Body of pancreas (tissue), 4 donors: Measurements from ENCODE around the gene CAMK1D. TPM values are rescaled to one million over a fixed set of nuclear protein-coding genes. Genes with fewer than 3 reads are reported as not detected.

Source experiments
- ATAC-seq: fragments of 150-250 bp; one replicate; pipeline ENCODE4 v1.9.1; 2016
- DNase-seq, 4 donors: peaks; one replicate each; pipeline ENCODE4 v3.0.0-alpha.2; 2019
- H3K27ac ChIP-seq, 4 donors: fragments of 200-600 bp; sonication (generic); 1 replicate in 3 of 4; 2 replicates in 1 of 4; pipeline versions ENCODE4 v1.5.1 to v1.6.1; 2016 to 2019; ENCODE audit warnings: mild to moderate bottlenecking in 1 of 4, mixed read lengths in 1 of 4, moderate library complexity in 1 of 4
- H3K27me3 ChIP-seq, 2 donors: fragments of 200-600 bp; sonication (generic); one replicate each; pipeline ENCODE4 v1.6.0; 2016; ENCODE audit warnings: mild to moderate bottlenecking in 1 of 2
- H3K36me3 ChIP-seq, 2 donors: fragments of 200-600 bp; sonication (generic); replicated peaks in 1 of 2; 2 replicates each; pipeline ENCODE4 v1.5.1; 2016; ENCODE audit warnings: low read depth in 2 of 2; ENCODE audit not compliant: insufficient read depth in 1 of 2
- H3K4me1 ChIP-seq: fragments of 200-600 bp; sonication (generic); one replicate; pipeline ENCODE4 v1.6.0; 2016
- H3K4me3 ChIP-seq, 2 donors: fragments of 200-600 bp; sonication (generic); 1 replicate in 1 of 2; 2 replicates in 1 of 2; pipeline ENCODE4 v1.5.1; 2016 to 2019
- H3K9me3 ChIP-seq, 3 donors: fragments of 200-600 bp; sonication (generic); 1 replicate in 2 of 3; 2 replicates in 1 of 3; pipeline ENCODE4 v1.5.1; 2016
- CTCF ChIP-seq, 7 experiments: fragments of 450-650 bp in 4 of 7; fragments of 200-600 bp in 3 of 7; sonication (generic) in 3 of 7; IDR thresholded peaks; one replicate each; pipeline ENCODE4 v1.5.1; 2016 to 2019; ENCODE audit warnings: antibody characterized with exemption in 7 of 7
- POLR2A ChIP-seq, 3 donors: fragments of 450-650 bp; IDR thresholded peaks; one replicate each; pipeline ENCODE4 v1.6.1; 2016; ENCODE audit warnings: antibody characterized with exemption in 3 of 3, mild to moderate bottlenecking in 2 of 3
- WGBS, 2 donors: methylation state at CpG; one replicate each; pipeline ENCODE4 v1.1.5; 2017; 5-methylcytosine and 5-hydroxymethylcytosine counted together
- intact Hi-C: fragments of 100-400 bp; cut with DNase I; formaldehyde crosslinking; loops from one replicate; pipeline ENCODE4 v1.15.1; 2023
- total RNA-seq, 2 donors: library from RNA; depleted of rRNA; stranded (reverse); fragments of >200 nt; gene quantifications; one replicate each; pipeline ENCODE4 v1.1.0, GENCODE V29; 2016

Gene CAMK1D
- total RNA-seq, 2 donors from 2014 or later: 12.5 to 14.2 TPM

DNA sequence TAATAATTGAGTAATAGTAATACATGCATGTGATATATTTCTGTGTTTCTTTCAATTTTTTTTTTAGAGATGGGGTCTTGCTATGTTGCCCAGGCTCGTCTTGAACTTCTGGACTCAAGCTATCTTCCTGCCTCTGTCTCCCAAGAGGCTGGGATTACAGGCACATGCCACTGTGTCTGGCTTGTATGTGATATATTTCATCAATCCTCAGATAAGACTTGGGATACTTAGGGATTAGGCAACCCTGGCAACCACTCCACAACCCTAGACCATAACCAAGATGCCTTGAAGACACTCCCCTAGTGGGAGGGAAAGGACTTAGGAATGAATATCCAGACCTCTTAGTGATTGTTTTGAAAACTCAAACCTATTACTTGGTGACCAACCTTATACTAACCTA is 497.4 kb downstream of the CAMK1D start:
- intact Hi-C loops: no loop called here
- Histone ChIP-seq H3K27ac (no peak overlapping the region), H3K9me3 (no peaks in the 10 kb centered on the region), H3K4me3 (no peak overlapping the region), H3K27me3 (no peaks in the 10 kb centered on the region), H3K4me1 (peaks cover 8% of the 10 kb centered on the region), H3K36me3 (no peaks in the 10 kb centered on the region)
- WGBS, 2 donors: 35 to 77% methylated on average over 1 of the region's 1 CpG
- ATAC-seq (no peak), DNase-seq (no peak)
- TF ChIP-seq CTCF (IDR thresholded peaks at IDR 0.05): no peak
- no peak for TF ChIP-seq POLR2A (IDR thresholded peaks at IDR 0.05)

DNA sequence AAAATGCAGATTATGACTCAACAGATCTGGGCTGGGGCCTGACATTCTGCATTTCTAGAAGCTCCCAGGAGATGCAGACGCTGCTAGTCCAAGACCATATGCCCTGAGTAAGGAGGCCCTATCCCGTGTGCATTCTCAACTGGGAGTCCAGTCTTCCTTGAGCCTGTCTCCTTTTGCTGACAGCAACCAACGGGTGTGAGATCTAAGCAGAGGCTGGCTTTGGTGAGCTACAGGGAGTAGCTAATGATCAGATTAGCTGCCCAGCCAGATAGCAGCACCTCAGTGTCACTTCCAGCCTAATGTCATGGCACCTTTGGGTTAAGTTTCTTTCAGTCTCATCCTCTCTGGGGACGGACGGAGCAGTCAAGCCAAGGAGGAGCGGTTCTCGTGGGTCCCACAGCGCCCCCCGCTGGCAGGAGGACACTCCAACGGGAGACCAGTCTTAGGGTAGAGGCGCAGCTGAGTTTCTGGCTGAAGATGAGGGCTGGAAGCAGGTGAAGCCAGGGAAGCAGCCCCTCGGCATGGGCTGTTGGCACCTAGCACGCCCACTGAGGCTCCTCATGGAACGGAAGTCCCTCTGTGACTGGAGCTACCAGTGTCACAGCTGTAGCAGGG is 498.1 kb downstream of the CAMK1D start:
- DNase-seq: peak in 3 of 4 donors; percentile 10 to 27 (median 19)
- peaks cover 8% of the 10 kb centered on the region for H3K4me1 ChIP-seq
- no peaks in the 10 kb centered on the region for H3K27me3 ChIP-seq
- TF ChIP-seq POLR2A (IDR thresholded peaks at IDR 0.05) (no peak), CTCF (IDR thresholded peaks at IDR 0.05) (peak in 3 of 7 experiments; percentile 6 to 17 (median 15))
- 60 to 69% methylated on average over 3 to 14 of the region's 14 CpGs for WGBS, 2 donors
- H3K27ac ChIP-seq: no peak overlapping the region
- no peak overlapping the region for H3K4me3 ChIP-seq
- ATAC-seq: no peak
- intact Hi-C loops: no loop called here
- H3K36me3 ChIP-seq: no peaks in the 10 kb centered on the region
- no peaks in the 10 kb centered on the region for H3K9me3 ChIP-seq

DNA sequence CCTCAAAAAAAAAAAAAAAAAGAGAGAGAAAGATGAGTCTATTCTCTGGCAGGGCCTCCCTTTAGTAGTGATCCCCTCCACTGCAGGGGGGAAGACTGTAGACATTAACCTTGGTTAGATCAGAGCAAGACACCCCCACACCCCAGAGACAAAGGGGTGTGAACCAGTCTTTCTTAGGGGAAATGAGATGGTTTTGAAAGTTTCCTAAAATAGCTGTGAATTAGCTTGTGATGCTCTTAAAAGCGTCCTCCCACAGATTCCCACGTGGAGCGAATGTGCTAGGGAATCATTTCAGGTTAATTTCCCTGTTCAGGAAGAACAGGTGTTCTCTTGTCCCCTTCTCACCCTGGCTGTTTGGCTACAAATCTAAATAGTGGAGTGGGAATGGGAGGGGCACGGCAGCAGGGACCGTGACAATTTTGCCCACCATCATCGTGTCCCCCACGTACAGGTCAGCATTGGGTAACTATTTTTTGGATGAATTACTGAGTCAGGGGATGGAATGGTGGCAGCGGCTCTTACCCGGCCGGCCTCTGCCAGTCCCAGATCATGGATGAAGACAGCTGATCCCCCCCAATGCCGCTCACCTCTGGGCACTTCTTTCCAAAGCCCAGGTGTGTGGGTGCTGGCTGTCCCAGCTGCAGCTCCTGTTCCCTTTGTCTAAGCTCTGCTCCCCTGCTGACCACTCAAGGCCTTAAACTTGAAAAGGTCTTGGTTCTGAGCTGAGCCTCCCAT is 499.3 kb downstream of the CAMK1D start:
- Histone ChIP-seq H3K27ac (no peak overlapping the region), H3K27me3 (no peaks in the 10 kb centered on the region), H3K4me1 (peaks cover 8% of the 10 kb centered on the region), H3K9me3 (no peaks in the 10 kb centered on the region), H3K4me3 (no peak overlapping the region), H3K36me3 (no peaks in the 10 kb centered on the region)
- WGBS, 2 donors: 70 to 76% methylated on average over 4 to 11 of the region's 11 CpGs
- DNase-seq: no peak
- intact Hi-C loops: no loop called here
- no peak for ATAC-seq
- TF ChIP-seq POLR2A (IDR thresholded peaks at IDR 0.05) (no peak), CTCF (IDR thresholded peaks at IDR 0.05) (no peak)

DNA sequence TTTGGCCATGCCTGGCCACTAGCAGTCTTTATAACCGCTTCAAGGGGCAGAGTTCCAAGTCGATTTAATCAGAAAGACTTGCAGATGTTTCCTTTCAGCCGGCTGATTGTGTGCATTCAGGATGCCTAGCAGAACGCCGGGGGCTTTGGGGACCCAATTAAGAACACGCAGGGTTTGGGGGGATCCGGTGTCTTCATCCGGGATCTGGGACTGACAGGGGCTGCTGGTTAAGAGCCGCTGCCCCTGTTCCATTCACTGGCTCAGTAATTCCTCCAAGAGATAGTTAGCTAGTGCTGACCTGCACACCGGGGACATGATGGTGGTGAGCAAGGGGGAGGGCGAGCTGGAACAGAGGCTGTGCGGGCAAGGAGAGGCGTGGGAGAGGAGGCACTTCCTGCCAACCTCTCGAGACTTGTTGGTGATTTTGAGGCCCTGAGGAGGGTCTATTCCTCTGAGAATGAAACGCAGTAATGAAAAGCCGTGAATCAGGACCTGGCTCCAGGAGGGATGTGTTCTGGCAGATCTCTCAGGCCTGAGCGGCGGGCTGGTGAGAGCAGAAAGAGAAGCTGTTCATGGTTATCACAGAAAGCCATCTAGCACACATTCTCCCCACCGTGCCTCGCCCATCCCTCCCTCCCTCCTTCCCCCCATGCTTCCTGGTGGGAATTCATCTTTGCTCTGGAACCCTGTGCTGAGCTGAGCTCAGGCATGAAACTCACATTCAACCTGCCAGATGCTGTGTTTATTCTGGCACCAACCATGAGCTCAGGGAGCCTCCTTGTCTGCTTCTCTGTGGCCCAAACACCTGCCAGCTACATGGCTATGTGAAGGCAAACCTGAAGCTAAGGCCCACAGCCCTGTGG is 500.2 kb downstream of the CAMK1D start:
- Histone ChIP-seq H3K4me3 (no peak overlapping the region), H3K4me1 (peaks cover 6% of the 10 kb centered on the region), H3K27me3 (no peaks in the 10 kb centered on the region), H3K36me3 (no peaks in the 10 kb centered on the region), H3K27ac (no peak overlapping the region), H3K9me3 (no peaks in the 10 kb centered on the region)
- intact Hi-C loops: no loop called here
- 48 to 60% methylated on average over 20 of the region's 20 CpGs for WGBS, 2 donors
- DNase-seq (no peak), ATAC-seq (no peak)
- no peak for TF ChIP-seq POLR2A (IDR thresholded peaks at IDR 0.05)
- TF ChIP-seq CTCF (IDR thresholded peaks at IDR 0.05): no peak
